Coronary artery (tissue), 2 donors: ENCODE data around the gene VPS36.

ENCODE experiments used
- DNase-seq: peaks from one replicate; pipeline ENCODE4 v3.0.0-alpha.2; 2017; ENCODE audit warnings: low spot score
- H3K27ac ChIP-seq, 2 donors: fragments of 200-600 bp; sonication (generic); one replicate each; pipeline ENCODE4 v1.5.1; 2016 to 2019
- H3K4me3 ChIP-seq: fragments of 200-600 bp; sonication (generic); 2 replicates; pipeline ENCODE4 v1.5.1; 2016; ENCODE audit warnings: mild to moderate bottlenecking, moderate library complexity
- TF ChIP-seq, protein P1 (sequence below): fragments of 200-600 bp; sonication (generic); IDR thresholded peaks from one replicate; pipeline ENCODE4 v1.5.1; 2019; ENCODE audit warnings: antibody characterized with exemption

The VPS36 gene

GRCh38 chr13:52405767-52406494 is 44.5 kb downstream of the VPS36 start, which contains the start of gene THSD1:
Gene THSD1 (minus strand): TSS chr13:52406172. CDS start chr13:52402600, 3,572 bp downstream.
- DNase-seq: peak; percentile 82
- peak within 1 kb of the TSS in 1 of 2 donors; percentile 55 for H3K27ac ChIP-seq
- TF ChIP-seq, protein P1, sequence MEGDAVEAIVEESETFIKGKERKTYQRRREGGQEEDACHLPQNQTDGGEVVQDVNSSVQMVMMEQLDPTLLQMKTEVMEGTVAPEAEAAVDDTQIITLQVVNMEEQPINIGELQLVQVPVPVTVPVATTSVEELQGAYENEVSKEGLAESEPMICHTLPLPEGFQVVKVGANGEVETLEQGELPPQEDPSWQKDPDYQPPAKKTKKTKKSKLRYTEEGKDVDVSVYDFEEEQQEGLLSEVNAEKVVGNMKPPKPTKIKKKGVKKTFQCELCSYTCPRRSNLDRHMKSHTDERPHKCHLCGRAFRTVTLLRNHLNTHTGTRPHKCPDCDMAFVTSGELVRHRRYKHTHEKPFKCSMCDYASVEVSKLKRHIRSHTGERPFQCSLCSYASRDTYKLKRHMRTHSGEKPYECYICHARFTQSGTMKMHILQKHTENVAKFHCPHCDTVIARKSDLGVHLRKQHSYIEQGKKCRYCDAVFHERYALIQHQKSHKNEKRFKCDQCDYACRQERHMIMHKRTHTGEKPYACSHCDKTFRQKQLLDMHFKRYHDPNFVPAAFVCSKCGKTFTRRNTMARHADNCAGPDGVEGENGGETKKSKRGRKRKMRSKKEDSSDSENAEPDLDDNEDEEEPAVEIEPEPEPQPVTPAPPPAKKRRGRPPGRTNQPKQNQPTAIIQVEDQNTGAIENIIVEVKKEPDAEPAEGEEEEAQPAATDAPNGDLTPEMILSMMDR: no peak
- peak within 1 kb of the TSS; percentile 74 for H3K4me3 ChIP-seq

GRCh38 chr13:52405369-52405766 is 45.1 kb downstream of the VPS36 start:
- peak overlapping the region in 1 of 2 donors; percentile 55 for H3K27ac ChIP-seq
- DNase-seq: no peak
- H3K4me3 ChIP-seq: peak overlapping the region; percentile 74
- TF ChIP-seq, protein P1: no peak

DNA sequence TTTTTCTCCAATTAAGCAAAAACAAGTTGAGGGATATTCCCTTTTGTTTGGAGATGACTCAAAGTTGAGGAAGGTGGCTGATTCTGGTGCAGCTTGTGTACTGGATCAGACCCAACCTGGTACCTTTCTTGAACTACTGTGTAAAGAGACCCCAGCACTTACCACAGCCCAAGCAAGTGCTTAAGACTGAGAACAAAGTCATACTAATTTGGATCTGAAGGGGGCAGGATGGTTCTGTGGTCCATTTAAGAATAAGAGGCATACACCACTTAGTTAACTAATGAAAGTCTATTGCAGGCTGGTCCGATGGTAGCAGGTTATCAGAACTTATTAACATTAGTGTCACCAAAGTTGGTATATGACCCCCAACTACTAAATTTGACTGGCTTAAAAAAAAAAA is 50.7 kb downstream of the VPS36 start:
- TF ChIP-seq, protein P1: no peak
- H3K4me3 ChIP-seq: no peak overlapping the region
- DNase-seq: no peak
- H3K27ac ChIP-seq: no peak overlapping the region

DNA sequence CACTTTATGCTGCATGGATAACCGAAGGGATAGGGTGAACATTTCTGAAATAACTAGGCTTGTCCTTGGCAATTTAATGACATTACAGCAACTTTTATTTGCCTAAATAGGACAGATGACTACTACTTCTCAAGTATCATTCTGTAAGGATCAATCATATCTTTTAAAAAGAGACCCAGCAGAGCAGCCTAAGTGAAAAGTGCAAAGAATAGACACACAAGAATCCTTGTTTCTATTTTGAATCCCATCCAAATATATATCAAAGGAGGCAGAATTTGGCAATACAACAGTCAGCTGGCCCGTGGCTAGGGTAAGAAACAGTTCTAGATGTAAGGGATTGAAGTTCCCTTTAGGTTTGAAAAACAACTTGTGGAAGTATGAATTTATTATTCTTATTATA is 51.4 kb downstream of the VPS36 start:
- DNase-seq: no peak
- Histone ChIP-seq H3K4me3 (no peak overlapping the region), H3K27ac (no peak overlapping the region)
- TF ChIP-seq, protein P1: no peak

- TF ChIP-seq, protein P1: no peak
- no peak overlapping the region for H3K4me3 ChIP-seq
- no peak overlapping the region for H3K27ac ChIP-seq
Measured at GRCh38 chr13:52395704-52396103, 54.7 kb downstream of the VPS36 start.

DNA sequence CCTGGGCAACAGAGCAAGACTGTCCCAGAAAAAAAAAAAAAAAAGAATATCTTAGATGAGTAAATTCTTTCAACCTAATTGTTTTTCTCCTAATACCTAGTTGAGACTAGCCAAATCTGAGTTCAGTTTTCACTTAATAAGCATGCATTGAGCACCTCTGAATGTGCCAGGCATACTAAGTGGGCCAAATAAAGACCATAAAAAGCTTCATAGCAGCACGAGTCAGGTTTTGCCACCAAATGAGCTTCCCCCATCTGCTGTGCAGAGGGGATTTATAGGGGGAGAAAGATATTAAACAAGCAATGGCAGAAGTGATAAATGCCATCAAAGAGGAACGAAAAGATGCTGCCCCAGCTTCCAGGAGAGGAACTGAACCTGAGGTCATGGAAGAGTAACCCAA is 55.8 kb downstream of the VPS36 start:
- DNase-seq: no peak
- no peak overlapping the region for H3K27ac ChIP-seq
- no peak overlapping the region for H3K4me3 ChIP-seq
- TF ChIP-seq, protein P1: no peak

More at GRCh38 chr13:52395704-52396103, 54.7 kb downstream of the VPS36 start:
- no peak for DNase-seq
